Endothelial cell of umbilical vein (primary cell): ENCODE measurements around the gene CUL2. TPM values are rescaled to one million over a fixed set of nuclear protein-coding genes. Genes with fewer than 3 reads are reported as not detected.

Experiments
- BruUV-seq: library from RNA; stranded (reverse); fragments of 400-500 nt; replicated peaks from 2 replicates; lab custom pipeline; 2021; lab: Mats Ljungman, UMichigan
- CTCF ChIA-PET: fragments of 300-600, 350-600 bp; sonication (Branson Sonifier 250); formaldehyde crosslinking; loops from one replicate; lab custom pipeline; 2021; ENCODE audit warnings: antibody characterized with exemption, inconsistent platforms; lab: Charles Lee
- POLR2A ChIA-PET: fragments of 300-600, 350-600 bp; sonication (Branson Sonifier 250); formaldehyde crosslinking; loops from one replicate; lab custom pipeline; 2021; ENCODE audit warnings: antibody characterized with exemption, inconsistent platforms; lab: Charles Lee
- DNase-seq: peaks from one replicate; pipeline ENCODE4 v3.0.0-alpha.2; 2011; ENCODE audit warnings: low read depth, low spot score
- FAIRE-seq: peaks from 2 replicates; lab custom pipeline; 2011; peaks lifted over from hg19 to GRCh38; lab: Jason Lieb, UNC
- H2AFZ ChIP-seq: 2 replicates; pipeline ENCODE4 v1.6.0; 2012; ENCODE audit warnings: low read depth, low read length, control low read depth, inconsistent platforms
- H3K27ac ChIP-seq: 2 replicates; pipeline ENCODE4 v1.5.1; 2011; ENCODE audit warnings: low read depth, mild to moderate bottlenecking, control low read depth, low read length, moderate library complexity; ENCODE audit not compliant: insufficient read depth
- H3K27me3 ChIP-seq, 2 experiments: 2 replicates each; pipeline versions ENCODE4 v1.6.0 to v1.6.1; 2011; ENCODE audit warnings: low read length in 2 of 2, mixed read lengths in 1 of 2; ENCODE audit not compliant: control insufficient read depth in 2 of 2, insufficient read depth in 2 of 2
- H3K36me3 ChIP-seq, 2 experiments: 2 replicates in 1 of 2; 3 replicates in 1 of 2; pipeline ENCODE4 v1.5.1; 2011; ENCODE audit warnings: low read length in 2 of 2, mild to moderate bottlenecking in 1 of 2, moderate library complexity in 1 of 2; ENCODE audit not compliant: control insufficient read depth in 2 of 2, insufficient read depth in 2 of 2; ENCODE audit errors: extremely low read depth in 1 of 2
- H3K4me1 ChIP-seq: 3 replicates; pipeline ENCODE4 v1.5.1; 2011; ENCODE audit warnings: mild to moderate bottlenecking, low read length; ENCODE audit not compliant: control insufficient read depth, insufficient read depth; ENCODE audit errors: extremely low read depth
- H3K4me2 ChIP-seq: 2 replicates; pipeline ENCODE4 v1.6.1; 2011; ENCODE audit warnings: low read length, control low read depth, mixed read lengths; ENCODE audit not compliant: insufficient read depth
- H3K4me3 ChIP-seq, 3 experiments: fragments of 200-600 bp in 1 of 3; sonication (generic), shearing (Covaris generic) in 1 of 3; replicated peaks in 1 of 3; 2 replicates each; pipeline ENCODE4 v1.5.1; 2011 to 2016; ENCODE audit warnings: control low read depth in 3 of 3, low read length in 3 of 3, mild to moderate bottlenecking in 2 of 3, inconsistent platforms in 1 of 3, low read depth in 1 of 3, moderate library complexity in 1 of 3; ENCODE audit not compliant: insufficient read depth in 1 of 3
- H3K79me2 ChIP-seq: 2 replicates; pipeline ENCODE4 v1.6.0; 2012; ENCODE audit warnings: low read length, inconsistent platforms; ENCODE audit not compliant: control insufficient read depth, insufficient read depth
- H3K9ac ChIP-seq: replicated peaks from 2 replicates; pipeline ENCODE3; 2011; ENCODE audit warnings: low read length, control low read depth; ENCODE audit not compliant: insufficient read depth; ENCODE audit errors: extremely low read depth
- H3K9me1 ChIP-seq: replicated peaks from 3 replicates; pipeline ENCODE4 v1.6.0; 2011; ENCODE audit warnings: mild to moderate bottlenecking, low read length; ENCODE audit not compliant: control insufficient read depth, insufficient read depth; ENCODE audit errors: extremely low read depth
- H3K9me3 ChIP-seq: replicated peaks from 2 replicates; pipeline ENCODE4 v1.5.1; 2012; ENCODE audit warnings: low read length, inconsistent platforms; ENCODE audit not compliant: control insufficient read depth, insufficient read depth
- H4K20me1 ChIP-seq: replicated peaks from 2 replicates; pipeline ENCODE3; 2011; ENCODE audit warnings: mild to moderate bottlenecking, low read length; ENCODE audit not compliant: control insufficient read depth, insufficient read depth; ENCODE audit errors: extremely low read depth
- EZH2 ChIP-seq: IDR thresholded peaks from 2 replicates; pipeline ENCODE4 v1.6.1; 2012; ENCODE audit warnings: borderline replicate concordance, low read depth, mild to moderate bottlenecking, moderate library complexity, low read length, inconsistent platforms; ENCODE audit not compliant: severe bottlenecking
- FOS ChIP-seq: IDR thresholded peaks from 2 replicates; pipeline ENCODE4 v1.6.1; 2011; ENCODE audit warnings: mild to moderate bottlenecking, low read length, moderate library complexity, borderline replicate concordance; ENCODE audit not compliant: insufficient read depth
- GATA2 ChIP-seq: IDR thresholded peaks from 2 replicates; pipeline ENCODE4 v1.7.0; 2011; ENCODE audit warnings: low read depth, mild to moderate bottlenecking, moderate library complexity, mixed read lengths, low read length; ENCODE audit not compliant: insufficient read length, insufficient read depth
- JUN ChIP-seq: IDR thresholded peaks from 2 replicates; pipeline ENCODE4 v1.6.1; 2011; ENCODE audit warnings: borderline replicate concordance, low read depth; ENCODE audit not compliant: insufficient read length, insufficient read depth
- MYC ChIP-seq: IDR thresholded peaks from one replicate; pipeline ENCODE4 v1.6.1; 2011; ENCODE audit warnings: mild to moderate bottlenecking, low read depth, low read length
- POLR2A ChIP-seq: IDR thresholded peaks from 2 replicates; pipeline ENCODE4 v1.6.1; 2012; ENCODE audit warnings: low read depth, mild to moderate bottlenecking, control low read depth, low read length
- POLR2AphosphoS5 ChIP-seq: IDR thresholded peaks from 2 replicates; pipeline ENCODE4 v1.6.1; 2012; ENCODE audit warnings: low read depth, mild to moderate bottlenecking, control low read depth, low read length, moderate library complexity; ENCODE audit not compliant: insufficient read depth
- dilution Hi-C: fragments of 300-500 bp; cut with MboI; formaldehyde crosslinking; loops from one replicate; pipeline ENCODE4 v1.15.0; 2019; ENCODE audit warnings: low sequenced_read_pairs; ENCODE audit not compliant: extremely low pct_ligation_motif_present
- intact Hi-C: fragments of 100-400 bp; cut with micrococcal nuclease; formaldehyde crosslinking; loops from one replicate; pipeline ENCODE4 v1.10.0; 2022
- polyA plus RNA-seq, 4 experiments: library from polyadenylated mRNA; depleted of rRNA in 3 of 4; stranded (reverse) in 3 of 4; unstranded in 1 of 4; fragments of >200 nt; gene quantifications; 2 replicates each; pipeline versions ENCODE4 v1.2.1 to v1.2.3, GENCODE V29; 2011 to 2012; ENCODE audit warnings: missing spikeins in 1 of 4
- total RNA-seq: library from RNA; stranded (reverse); gene quantifications from 2 replicates; pipeline ENCODE4 v1.2.3, GENCODE V29; 2021
- TF ChIP-seq, protein P1 (sequence below), 2 donors: IDR thresholded peaks; 1 replicate in 1 of 2; 2 replicates in 1 of 2; pipeline ENCODE4 v1.5.1; 2011; ENCODE audit warnings: low read length in 2 of 2, mild to moderate bottlenecking in 2 of 2, moderate library complexity in 2 of 2, control low read depth in 1 of 2, inconsistent platforms in 1 of 2, low read depth in 1 of 2; ENCODE audit not compliant: insufficient read depth in 1 of 2; ENCODE audit errors: extremely low read depth in 1 of 2
- TF ChIP-seq, protein P2 (sequence below): IDR thresholded peaks from 2 replicates; pipeline ENCODE4 v1.6.1; 2011; ENCODE audit not compliant: insufficient read depth, insufficient read length

Gene CUL2
- total and polyA plus RNA-seq, 2 donors (not counting 3 experiments of a cell fraction or from before 2014, with no cell fraction given): 11.6 to 45.3 TPM

DNA sequence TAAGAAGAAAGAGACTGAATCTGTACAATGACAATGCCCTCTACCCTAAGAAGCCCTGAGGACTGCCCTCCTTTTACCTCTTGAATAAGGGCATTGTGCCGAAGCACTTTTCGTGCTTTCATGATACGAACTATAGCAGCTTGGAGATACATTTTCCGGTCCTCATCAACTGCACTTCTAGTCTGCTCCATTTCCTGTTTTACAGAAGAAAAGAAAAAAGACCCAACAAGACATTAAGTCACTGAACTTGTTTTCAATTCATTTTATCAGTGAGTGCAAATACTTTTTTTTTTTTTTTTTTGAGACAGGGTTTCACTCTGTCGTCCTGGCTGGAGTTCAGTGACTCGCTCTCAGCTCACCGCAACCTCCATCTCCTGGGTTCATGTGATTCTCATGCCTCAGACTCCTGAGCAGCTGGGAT is 78.4 kb downstream of the CUL2 start:
- ChIA-PET CTCF (interaction anchor here (3.5 kb wide), 1 partner anchor 17 kb away, joined by 17 read pairs; no protein-coding TSS in a partner anchor), POLR2A (interaction anchor here (0.7 kb wide), 1 partner anchor 9 kb away, joined by 6 read pairs; no protein-coding TSS in a partner anchor)
- dilution Hi-C loops: no loop called here
- H3K4me1 ChIP-seq: no peaks in the 10 kb centered on the region
- intact Hi-C loops: no loop called here
- DNase-seq: no peak
- H3K4me3 ChIP-seq: no peak overlapping the region
- H4K20me1 ChIP-seq: no peaks in the 10 kb centered on the region
- peaks cover 3 to 12% of the 10 kb centered on the region in 2 experiments for H3K36me3 ChIP-seq
- no peak for FAIRE-seq
- no peaks in the 10 kb centered on the region for H3K27me3 ChIP-seq
- no peak overlapping the region for H3K9ac ChIP-seq
- no TSS peak for BruUV-seq
- H2AFZ ChIP-seq: no peak overlapping the region
- H3K9me1 ChIP-seq: no peaks in the 10 kb centered on the region
- H3K9me3 ChIP-seq: no peaks in the 10 kb centered on the region
- H3K27ac ChIP-seq: no peak overlapping the region
- TF ChIP-seq, protein P1, sequence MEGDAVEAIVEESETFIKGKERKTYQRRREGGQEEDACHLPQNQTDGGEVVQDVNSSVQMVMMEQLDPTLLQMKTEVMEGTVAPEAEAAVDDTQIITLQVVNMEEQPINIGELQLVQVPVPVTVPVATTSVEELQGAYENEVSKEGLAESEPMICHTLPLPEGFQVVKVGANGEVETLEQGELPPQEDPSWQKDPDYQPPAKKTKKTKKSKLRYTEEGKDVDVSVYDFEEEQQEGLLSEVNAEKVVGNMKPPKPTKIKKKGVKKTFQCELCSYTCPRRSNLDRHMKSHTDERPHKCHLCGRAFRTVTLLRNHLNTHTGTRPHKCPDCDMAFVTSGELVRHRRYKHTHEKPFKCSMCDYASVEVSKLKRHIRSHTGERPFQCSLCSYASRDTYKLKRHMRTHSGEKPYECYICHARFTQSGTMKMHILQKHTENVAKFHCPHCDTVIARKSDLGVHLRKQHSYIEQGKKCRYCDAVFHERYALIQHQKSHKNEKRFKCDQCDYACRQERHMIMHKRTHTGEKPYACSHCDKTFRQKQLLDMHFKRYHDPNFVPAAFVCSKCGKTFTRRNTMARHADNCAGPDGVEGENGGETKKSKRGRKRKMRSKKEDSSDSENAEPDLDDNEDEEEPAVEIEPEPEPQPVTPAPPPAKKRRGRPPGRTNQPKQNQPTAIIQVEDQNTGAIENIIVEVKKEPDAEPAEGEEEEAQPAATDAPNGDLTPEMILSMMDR (IDR thresholded peaks at IDR 0.05; ENCODE audit: extremely low read depth in 1 of 2, insufficient read depth in 1 of 2, low read depth in 1 of 2, low read length in 2 of 2): no peak
- H3K79me2 ChIP-seq: no peaks in the 10 kb centered on the region
- no peak overlapping the region for H3K4me2 ChIP-seq

DNA sequence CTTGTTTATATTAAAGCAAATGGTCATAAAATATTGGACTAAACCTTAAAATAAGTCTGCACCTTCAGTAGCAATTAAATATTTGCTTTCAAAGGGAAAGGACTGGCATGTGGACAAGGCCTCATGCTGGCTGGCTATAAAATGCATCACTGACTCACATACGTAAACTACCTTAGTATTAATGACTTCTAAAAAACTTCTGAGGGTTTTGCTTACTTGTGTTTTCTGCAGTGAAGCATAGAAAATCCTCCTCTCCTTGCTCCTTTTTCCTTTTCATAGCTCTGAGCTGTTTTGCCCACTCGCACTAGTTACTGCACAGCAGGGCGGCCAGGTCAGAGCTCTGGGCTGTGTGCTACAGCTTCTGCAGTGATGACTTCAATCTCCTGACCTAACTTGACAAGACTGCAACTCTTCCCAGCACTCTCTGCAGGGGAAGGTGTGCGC is 82.3 kb downstream of the CUL2 start:
- FAIRE-seq (no peak), DNase-seq (no peak)
- Histone ChIP-seq H3K27ac (no peak overlapping the region), H4K20me1 (no peaks in the 10 kb centered on the region), H3K4me1 (peaks cover 3% of the 10 kb centered on the region), H3K36me3 (peaks cover 5 to 8% of the 10 kb centered on the region in 2 experiments), H3K4me2 (no peak overlapping the region), H3K9ac (no peak overlapping the region), H2AFZ (no peak overlapping the region), H3K4me3 (no peak overlapping the region), H3K79me2 (no peaks in the 10 kb centered on the region), H3K27me3 (no peaks in the 10 kb centered on the region), H3K9me1 (no peaks in the 10 kb centered on the region), H3K9me3 (no peaks in the 10 kb centered on the region)
- ChIA-PET POLR2A (no interaction called here), CTCF (interaction anchor here (0.9 to 3.8 kb wide), 2 partner anchors 14 to 21 kb away, joined by 3 to 15 read pairs; no protein-coding TSS in a partner anchor)
- TF ChIP-seq MYC (no peak), POLR2AphosphoS5 (no peak), EZH2 (no peak), POLR2A (no peak), GATA2 (no peak), JUN (no peak), FOS (no peak)
- TF ChIP-seq, protein P1 (IDR thresholded peaks at IDR 0.05; ENCODE audit: extremely low read depth in 1 of 2, insufficient read depth in 1 of 2, low read depth in 1 of 2, low read length in 2 of 2): no peak
- TF ChIP-seq, protein P2, sequence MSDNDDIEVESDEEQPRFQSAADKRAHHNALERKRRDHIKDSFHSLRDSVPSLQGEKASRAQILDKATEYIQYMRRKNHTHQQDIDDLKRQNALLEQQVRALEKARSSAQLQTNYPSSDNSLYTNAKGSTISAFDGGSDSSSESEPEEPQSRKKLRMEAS: no peak
- dilution Hi-C loops: no loop called here
- intact Hi-C loops: no loop called here
- no TSS peak for BruUV-seq
